Measurements from ENCODE around the gene ANXA6. TPM values are rescaled to one million over a fixed set of nuclear protein-coding genes. Genes with fewer than 3 reads are reported as not detected.

ANXA6 gene
- total RNA-seq, 1 experiment from 2014 or later = 331 TPM

- H3K36me3 ChIP-seq = peaks cover 82% of the 10 kb centered on the region
Measured at GRCh38 chr5:151058301-151058700, 99.3 kb downstream of the ANXA6 start.

GRCh38 chr5:151056379-151057325 is 100.9 kb downstream of the ANXA6 start:
- Histone ChIP-seq H3K4me3 (no peak overlapping the region), H3K36me3 (peaks cover 73% of the 10 kb centered on the region), H3K9me3 (no peaks in the 10 kb centered on the region), H3K27me3 (no peaks in the 10 kb centered on the region)
- DNase-seq = no peak

More at GRCh38 chr5:151058301-151058700, 99.3 kb downstream of the ANXA6 start:
- H3K4me3 ChIP-seq = no peak overlapping the region
- H3K27me3 ChIP-seq = no peaks in the 10 kb centered on the region
- H3K9me3 ChIP-seq = no peaks in the 10 kb centered on the region
- DNase-seq = no peak

GRCh38 chr5:151055336-151055735 is 102.2 kb downstream of the ANXA6 start:
- H3K4me3 ChIP-seq = no peak overlapping the region
- no peaks in the 10 kb centered on the region for H3K9me3 ChIP-seq
- H3K36me3 ChIP-seq = peaks cover 69% of the 10 kb centered on the region
- no peak for DNase-seq
- no peaks in the 10 kb centered on the region for H3K27me3 ChIP-seq

DNA sequence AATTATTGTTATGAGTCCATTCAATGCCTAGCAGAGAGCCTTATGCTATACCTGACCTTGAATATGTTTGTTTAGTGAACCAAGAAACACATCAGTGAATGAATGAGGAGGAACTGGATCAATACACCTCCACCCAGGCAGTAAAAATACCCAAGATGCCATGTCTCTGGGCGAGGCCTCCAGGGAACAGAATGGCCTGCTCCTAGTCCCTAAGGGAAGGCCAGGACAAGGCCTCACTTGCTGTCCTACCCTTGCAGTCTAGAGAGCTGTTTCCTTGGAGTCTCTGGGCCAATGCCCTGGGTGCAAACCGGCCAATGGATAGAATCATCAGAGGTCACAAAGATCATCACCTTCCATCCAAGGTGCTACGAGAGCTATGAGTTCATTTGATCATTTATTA is 102.9 kb downstream of the ANXA6 start:
- Histone ChIP-seq H3K36me3 (peaks cover 63% of the 10 kb centered on the region), H3K27me3 (no peaks in the 10 kb centered on the region), H3K4me3 (no peak overlapping the region), H3K9me3 (no peaks in the 10 kb centered on the region)
- DNase-seq = no peak

DNA sequence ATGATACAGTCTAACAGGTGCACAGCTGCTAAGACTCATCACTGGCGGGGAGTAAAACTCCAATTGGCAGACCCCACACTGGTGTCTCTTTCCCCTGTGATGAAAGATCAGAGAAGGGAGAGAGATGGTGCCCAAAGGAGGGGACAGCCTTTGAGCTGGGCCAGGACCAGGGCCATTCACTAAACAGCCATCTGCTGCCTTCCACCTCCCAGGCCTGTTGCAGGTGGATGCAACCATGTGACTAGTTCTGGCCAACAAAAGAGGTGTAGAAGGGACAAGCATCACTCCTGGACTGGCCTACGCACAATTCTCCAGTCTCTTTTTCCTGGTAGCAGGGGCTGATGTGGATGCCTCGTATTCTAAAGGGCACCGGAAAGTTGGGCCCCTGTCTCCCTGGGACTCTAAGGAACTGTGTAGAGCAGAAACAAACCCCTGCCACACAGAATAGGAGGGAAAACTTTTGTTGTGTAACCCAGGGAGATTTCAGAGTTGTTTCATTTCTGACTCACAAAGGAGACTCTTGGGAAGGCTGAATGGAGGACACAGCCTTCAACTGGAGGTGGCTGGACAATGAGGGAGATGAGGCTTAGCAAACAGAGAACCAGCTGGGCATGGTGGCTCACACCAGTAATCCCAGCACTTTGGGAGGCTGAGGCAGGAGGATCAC is 103.7 kb downstream of the ANXA6 start:
- H3K27me3 ChIP-seq = no peaks in the 10 kb centered on the region
- no peaks in the 10 kb centered on the region for H3K9me3 ChIP-seq
- H3K4me3 ChIP-seq = no peak overlapping the region
- DNase-seq = no peak
- H3K36me3 ChIP-seq = peaks cover 65% of the 10 kb centered on the region

DNA sequence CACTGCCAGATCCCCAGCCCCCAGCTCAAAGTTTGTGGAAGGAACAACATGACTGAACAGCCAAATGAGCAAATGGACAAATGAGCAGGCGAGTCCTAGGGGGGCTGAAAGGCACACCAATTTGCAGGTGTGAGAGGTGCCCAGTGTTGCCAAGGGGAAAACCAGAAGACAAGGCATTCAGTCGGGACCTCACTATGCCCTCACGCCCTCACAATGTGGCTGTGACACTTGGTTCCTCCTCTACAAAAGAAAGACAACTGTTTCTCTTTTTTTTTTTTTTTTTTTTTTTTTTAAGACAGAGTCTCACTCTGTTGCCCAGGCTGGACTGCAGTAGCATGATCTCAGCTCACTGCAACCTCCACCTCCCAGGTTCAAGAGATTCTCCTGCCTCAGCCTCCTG is 104.7 kb downstream of the ANXA6 start:
- Histone ChIP-seq H3K36me3 (peaks cover 70% of the 10 kb centered on the region), H3K9me3 (no peaks in the 10 kb centered on the region), H3K4me3 (no peak overlapping the region), H3K27me3 (no peaks in the 10 kb centered on the region)
- no peak for DNase-seq

GRCh38 chr5:151051931-151052608 is 105.5 kb downstream of the ANXA6 start:
- DNase-seq = no peak
- Histone ChIP-seq H3K27me3 (no peaks in the 10 kb centered on the region), H3K9me3 (no peaks in the 10 kb centered on the region), H3K36me3 (peaks cover 68% of the 10 kb centered on the region), H3K4me3 (no peak overlapping the region)

- Histone ChIP-seq H3K36me3 (peaks cover 66% of the 10 kb centered on the region), H3K27me3 (no peaks in the 10 kb centered on the region), H3K4me3 (no peak overlapping the region), H3K9me3 (no peaks in the 10 kb centered on the region)
- peak; percentile 65 for DNase-seq
Measured at GRCh38 chr5:151051066-151051930, 106.3 kb downstream of the ANXA6 start.

Other genes with a start within 250 kb of the ANXA6 start
- 2.3 and 5.6 TPM in 2 replicates for gene GPX3, start 137.2 kb downstream of the ANXA6 start, total RNA-seq (2014; rRNA removed; shearing (Covaris generic); ENCODE audit: low replicate concordance)
- gene TNIP1, start 76.7 kb downstream of the ANXA6 start, total RNA-seq (2014; rRNA removed; shearing (Covaris generic); ENCODE audit: low replicate concordance) = 74.2 and 76.6 TPM in 2 replicates
- gene CCDC69, start 66.3 kb upstream of the ANXA6 start, total RNA-seq (2014; rRNA removed; shearing (Covaris generic); ENCODE audit: low replicate concordance) = 0.27 and 0.40 TPM in 2 replicates
- 12.9 and 15.7 TPM in 2 replicates for gene GM2A, start 95.4 kb upstream of the ANXA6 start, total RNA-seq (2014; rRNA removed; shearing (Covaris generic); ENCODE audit: low replicate concordance)
- not detected in 2 replicates for gene SLC36A3, start 146.0 kb upstream of the ANXA6 start, total RNA-seq (2014; rRNA removed; shearing (Covaris generic); ENCODE audit: low replicate concordance)
- gene SLC36A2, start 189.8 kb upstream of the ANXA6 start, total RNA-seq (2014; rRNA removed; shearing (Covaris generic); ENCODE audit: low replicate concordance) = not detected in 2 replicates

Data from MG63 (cell line).